ENCODE data around the gene CDH24.

Gene CDH24, protein sequence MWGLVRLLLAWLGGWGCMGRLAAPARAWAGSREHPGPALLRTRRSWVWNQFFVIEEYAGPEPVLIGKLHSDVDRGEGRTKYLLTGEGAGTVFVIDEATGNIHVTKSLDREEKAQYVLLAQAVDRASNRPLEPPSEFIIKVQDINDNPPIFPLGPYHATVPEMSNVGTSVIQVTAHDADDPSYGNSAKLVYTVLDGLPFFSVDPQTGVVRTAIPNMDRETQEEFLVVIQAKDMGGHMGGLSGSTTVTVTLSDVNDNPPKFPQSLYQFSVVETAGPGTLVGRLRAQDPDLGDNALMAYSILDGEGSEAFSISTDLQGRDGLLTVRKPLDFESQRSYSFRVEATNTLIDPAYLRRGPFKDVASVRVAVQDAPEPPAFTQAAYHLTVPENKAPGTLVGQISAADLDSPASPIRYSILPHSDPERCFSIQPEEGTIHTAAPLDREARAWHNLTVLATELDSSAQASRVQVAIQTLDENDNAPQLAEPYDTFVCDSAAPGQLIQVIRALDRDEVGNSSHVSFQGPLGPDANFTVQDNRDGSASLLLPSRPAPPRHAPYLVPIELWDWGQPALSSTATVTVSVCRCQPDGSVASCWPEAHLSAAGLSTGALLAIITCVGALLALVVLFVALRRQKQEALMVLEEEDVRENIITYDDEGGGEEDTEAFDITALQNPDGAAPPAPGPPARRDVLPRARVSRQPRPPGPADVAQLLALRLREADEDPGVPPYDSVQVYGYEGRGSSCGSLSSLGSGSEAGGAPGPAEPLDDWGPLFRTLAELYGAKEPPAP

DNA sequence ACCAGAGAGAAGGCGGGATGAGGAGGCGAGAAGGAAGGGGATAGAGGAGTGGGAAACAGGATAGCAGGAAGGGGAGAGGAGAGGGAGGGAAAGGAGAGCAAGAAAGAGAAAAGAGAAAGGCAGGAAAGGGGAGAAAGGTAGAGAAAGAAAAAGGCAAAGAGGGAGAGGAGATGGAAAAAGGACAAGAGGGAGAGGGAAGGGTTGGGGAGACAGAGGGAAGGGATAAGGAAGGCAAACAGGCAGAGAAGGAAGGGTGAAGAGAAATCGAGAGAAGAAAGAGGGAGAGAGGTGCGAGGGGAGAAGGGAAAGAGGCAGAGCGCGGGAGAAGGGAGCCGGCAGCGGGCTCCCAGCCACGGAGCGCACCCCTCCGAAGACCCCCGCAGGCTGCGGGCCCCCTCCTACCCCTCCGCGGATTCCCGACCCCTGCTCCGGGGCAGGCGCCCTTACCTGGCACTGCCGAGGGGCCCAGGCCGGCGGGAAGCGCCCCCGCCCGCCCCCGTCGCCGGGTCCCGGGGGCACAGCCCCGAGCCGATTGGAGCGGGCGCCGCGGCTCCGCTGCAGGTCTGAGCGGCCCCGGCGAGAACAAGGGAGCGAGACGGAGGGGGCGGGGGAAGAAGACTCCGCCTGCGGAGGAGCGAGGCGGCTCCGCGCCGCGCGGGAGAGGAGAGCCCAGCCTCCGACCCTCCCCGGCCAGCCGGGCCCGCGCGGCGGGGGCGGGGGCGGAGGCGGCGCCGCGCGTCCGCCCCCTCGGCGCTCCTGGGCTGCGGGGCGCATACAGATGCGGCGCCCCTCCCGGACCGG, at the start of gene CDH24:
Gene CDH24 (minus strand): TSS at position 565 of the 801 bp plus-strand sequence. CDS start 1,787 bp downstream, outside the sequence.
- peak; percentile 56 to 62 for DNase-seq

DNA sequence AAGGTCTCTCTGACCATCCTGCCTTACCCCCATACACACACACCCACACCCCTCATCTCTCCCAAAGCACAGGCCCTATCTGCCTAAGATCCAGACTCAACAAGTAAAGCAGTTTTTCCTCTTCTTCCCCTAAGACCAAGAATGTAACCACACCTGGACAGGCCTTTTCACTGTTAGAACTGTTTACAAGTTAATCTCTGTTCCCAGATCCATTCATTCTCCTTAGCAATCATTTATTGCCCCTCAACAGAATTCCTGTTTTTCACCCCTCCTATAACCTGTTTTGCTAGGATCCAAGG, 49.4 kb upstream of the CDH24 start:
- DNase-seq: no peak

DNA sequence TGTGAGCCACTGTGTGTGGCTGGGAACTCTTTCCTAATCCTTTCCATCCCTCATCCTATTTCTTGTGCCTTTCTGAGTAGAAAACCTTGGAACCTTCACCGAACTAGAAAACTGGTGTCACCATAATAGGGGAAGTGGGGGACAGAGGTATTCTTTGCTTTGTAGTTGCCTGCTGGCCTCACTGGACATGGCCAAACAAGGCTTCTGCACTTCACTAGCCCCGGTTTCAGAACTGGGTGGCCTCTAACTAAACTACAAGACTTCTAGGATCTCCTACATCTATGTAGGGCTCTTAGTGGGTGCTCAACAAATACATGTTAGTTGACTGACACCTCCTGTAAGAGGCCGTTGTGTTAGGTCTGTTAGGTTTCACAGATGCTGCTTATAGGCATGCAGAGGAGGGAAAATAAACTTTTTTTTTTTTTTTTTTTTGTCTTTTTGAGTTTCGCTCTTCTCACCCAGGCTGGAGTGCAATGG, 48.1 kb upstream of the CDH24 start:
- no peak for DNase-seq

DNA sequence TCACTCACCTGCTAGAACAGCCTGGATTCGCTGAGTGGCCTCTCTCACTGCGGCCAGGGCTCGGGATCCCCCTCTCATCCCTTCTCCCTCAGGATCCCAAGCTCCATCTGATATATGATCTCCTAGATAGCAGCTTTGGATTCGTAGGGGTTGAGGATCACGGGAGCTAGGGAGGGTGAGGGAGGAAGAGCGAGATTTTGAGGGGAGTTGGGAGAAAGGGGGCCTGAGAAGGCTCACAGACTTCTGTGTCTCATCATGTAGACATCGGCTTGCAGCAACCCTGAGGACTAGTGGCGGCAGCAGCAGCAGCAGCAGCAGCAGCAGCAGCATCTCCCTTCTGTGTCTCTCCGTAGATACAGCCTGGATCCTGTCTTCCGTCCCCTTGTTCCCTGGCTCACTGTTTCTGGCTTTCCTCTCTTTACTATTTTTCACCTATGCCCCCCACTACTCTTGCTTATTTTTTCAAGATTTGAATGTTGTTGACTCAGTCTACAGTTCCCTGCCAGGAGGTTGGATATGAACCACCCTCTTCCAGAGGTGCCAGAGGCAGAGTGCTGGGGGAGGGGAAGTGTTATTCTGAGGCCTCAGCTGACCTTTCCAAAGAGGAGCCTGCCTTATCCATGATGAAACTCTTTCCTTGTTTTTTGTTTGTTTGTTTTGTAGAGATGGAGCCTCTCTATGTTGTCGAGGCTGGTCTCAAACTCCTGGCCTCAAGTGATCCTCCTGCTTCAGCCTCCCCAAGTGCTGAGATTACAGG, 47.4 kb upstream of the CDH24 start, which contains the start of gene CIROP:
Gene CIROP (minus strand): TSS at position 399 of the 757 bp plus-strand sequence. CDS start 69 bp downstream, at position 330.
- no peak for DNase-seq

DNA sequence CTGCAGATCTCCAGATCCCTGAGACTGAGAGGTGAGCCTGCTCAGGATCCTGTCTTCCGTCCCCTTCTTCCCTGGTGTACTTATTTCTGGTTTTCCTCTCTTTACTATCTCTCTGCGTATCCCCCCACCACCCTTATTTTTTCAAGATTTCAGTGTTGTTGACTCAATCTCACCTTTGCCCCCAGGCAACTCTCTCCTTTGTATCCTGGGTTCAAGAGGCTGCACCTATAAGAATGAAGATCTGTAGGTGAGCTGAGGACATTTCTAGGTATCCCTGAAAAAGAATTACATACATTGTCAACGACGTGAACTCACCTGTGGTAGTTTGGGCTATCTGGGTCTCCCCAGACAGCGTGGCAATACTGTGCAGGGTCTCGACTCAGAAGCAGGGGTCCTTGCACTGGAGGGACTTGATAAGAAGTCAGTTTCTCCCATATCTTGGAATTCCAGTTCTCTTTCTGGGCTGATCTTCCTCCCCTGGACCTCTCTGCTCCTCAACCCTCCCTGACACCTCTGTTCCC, 46.8 kb upstream of the CDH24 start:
- no peak for DNase-seq

DNA sequence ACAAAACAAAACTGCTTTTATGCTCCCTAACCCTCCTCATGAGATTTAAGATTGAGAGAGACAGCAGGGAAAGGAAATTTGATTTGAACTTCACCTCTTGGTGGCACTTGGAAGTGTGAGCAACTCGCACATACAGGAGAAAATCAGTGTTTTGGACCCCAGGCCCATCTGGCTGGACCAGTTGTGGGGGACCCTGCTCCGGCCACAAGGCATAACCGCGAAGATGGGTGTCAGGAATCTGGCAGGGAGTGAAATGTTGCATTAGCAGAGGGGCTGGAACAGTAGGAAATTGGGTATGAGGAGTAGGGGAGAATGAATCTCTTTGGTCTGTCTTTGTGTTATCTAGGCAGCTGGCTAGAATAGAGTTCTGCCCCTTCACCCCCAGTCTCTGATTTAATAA, 46.3 kb upstream of the CDH24 start:
- DNase-seq: no peak

DNA sequence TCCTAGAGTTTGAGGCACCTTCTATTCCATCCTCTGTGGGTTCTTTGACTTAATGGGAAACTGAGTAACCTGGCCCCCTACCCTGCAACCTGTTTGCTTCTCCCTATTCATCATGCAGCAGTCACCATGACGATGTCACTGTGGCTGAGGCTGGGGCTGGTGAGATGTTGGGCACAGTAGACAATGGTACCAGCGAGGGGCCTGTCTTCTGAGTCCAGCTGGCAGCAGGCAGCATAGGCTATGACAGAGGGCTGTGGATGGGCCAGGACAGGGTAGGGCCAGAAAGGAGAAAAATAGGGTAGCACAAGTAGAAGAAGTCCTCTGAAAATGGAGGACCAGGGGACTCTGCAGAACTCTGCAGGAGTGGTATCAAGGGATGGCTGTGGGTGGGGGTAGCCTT, 45.5 kb upstream of the CDH24 start:
- no peak for DNase-seq

DNA sequence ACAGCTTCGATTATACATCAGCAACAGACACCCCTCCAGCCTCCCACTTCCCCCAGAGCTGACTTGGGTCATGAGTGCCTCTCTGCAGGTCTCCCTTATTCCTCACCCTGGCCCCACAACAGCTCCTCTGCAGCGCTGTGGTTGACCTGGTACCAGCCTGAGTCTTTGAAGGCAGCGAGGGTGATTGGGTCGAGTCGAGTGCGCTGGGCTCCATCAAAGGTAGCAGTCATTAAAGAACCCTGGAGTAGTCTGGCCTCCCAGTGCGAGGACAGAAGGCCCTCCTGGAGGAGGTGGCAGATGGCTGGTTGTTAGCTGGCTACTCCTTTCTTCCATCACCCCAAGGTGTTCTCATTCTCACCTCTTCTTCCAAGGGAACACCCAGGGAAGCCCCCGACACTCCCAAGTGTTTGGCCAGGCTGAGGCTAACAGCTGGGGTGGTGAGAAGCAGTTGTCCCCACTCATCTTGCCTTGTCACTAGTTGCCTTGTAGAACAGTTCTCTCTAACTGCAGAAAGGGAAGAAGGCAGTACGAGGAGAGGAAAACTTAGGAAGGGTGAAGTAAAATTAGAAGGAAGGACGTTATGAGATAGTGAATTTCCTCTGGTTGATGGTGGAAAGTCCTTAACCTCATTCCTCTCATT, 44.8 kb upstream of the CDH24 start:
- no peak for DNase-seq

DNA sequence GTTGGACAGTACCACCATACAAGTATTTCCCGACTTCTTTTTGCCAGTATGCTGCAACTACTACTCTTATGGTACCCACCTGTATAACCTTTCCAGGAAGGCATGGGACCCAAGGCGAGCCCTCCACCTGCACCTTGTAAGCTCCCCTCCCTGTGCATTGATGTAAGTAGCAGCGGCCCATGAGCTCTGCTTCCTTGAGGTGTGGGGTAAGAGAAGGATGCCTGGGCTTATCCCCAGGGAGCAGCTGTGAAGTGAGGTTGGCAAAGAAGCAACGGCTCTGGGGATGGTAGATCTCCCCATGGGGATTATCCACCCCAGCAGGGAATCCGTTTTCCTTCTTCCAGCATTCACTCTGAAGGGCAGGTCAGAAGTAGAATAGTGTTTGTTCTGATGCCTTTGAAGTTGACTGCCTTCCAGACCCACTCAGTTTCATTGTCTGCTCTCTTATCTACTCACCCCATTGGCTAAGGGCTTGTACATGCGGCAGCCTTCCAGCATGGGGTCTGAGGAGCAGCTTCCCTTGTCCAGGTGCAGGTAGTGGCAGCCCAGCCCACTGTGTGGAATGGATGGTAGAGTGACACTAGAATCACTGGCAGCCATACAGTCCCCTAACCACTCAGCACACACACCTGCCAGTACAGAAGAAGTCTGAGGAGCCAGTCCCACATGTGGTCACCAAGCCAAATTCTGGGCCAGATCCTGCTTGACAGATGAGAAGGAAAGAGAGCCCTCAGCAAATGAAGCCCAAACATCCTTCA, 44.1 kb upstream of the CDH24 start:
- DNase-seq: no peak

DNA sequence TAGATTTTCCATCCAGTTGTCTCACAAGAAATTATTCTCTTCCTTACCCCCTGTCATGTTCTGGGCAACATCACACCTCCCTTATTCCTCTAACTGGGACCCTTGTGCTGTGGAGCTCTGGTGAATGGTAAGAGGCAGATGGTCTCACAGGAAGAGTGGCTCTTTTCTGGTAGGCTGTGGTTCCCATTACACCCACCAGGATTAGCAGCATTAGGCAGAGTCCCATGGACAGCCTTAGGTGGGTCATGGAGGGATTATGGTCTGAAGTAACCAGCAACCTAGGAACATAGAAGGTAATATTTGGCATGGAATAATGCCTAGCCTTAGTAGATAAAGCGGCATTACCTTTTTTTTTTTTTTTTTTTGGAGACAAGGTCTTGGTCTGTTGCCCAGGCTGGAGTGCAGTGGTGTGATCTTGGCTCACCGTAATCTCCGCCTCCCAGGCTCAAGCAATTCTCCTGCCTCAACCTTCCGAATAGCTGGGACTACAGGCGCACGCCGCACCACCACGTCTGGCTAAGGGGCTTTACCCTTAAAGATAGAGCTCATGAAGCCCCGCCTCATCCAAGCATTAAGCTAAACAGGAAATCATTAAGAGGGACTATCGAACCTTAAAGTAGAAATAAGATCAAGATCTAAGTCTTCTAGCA, 42.0 kb upstream of the CDH24 start:
- no peak for DNase-seq

DNA sequence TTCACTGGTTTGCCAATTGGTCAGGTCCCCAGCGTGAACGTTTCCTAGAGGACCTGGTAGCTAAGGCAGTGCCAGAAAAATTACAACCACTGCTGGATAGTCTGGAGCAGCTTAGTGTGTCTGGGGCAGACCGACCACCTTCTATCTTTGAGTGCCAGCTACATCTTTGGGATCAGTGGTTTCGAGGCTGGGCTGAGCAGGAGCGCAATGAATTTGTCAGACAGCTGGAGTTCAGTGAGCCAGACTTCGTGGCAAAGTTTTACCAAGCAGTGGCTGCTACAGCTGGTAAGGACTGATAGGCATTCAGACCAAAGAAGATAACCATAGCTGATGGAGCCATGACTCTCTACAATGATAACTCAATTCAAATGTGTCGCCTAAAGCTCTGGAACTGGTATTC, 40.5 kb upstream of the CDH24 start:
- DNase-seq: no peak

DNA sequence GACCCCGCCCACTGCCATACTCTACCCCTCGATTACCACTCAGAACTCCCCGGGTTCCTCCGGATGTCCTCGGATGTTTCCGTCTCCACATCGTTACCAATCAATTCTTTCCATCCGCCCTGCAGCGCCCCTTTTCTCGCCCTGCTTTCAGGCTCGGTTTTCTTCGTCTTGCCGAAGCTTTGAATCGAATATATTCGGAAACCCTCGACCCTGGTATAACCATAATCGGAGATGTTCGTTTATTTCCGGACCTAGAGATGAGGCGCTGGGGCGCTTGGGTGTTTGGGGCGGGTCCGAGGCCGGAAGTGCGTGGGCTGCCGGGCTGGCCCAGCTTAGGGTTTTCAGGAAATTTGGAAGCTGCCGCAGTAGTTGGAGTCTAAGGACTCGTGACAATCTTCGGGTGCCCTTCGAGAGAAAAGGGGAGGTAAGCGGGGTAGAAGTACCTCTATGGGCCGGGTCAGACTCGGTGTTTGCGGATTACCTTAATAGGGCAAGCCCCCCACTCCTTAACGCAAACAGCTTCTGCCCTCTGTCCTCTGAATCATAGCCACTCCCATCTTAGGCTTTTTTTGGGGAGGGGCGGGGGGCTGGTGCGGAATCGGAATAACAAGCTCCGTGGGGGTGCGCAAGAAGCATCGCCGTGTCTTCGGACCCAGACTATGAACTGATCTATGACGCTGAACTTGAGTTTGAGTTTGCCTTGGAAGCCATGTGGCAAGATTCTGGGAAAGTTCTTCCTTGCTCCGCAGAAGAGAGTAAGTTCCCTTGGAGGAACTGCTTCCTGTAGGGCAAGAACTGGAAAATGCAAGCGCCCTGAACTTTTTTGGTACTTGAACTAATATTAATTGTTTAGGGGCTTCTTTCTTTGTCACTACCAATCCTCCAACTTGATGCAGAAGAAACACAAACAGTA, 38.1 kb upstream of the CDH24 start, which contains the start of gene C14orf119:
Gene C14orf119 (plus strand): TSS at position 310 of the 913 bp plus-strand sequence. CDS start 2,154 bp downstream, outside the sequence.
- DNase-seq: peak; percentile 99

DNA sequence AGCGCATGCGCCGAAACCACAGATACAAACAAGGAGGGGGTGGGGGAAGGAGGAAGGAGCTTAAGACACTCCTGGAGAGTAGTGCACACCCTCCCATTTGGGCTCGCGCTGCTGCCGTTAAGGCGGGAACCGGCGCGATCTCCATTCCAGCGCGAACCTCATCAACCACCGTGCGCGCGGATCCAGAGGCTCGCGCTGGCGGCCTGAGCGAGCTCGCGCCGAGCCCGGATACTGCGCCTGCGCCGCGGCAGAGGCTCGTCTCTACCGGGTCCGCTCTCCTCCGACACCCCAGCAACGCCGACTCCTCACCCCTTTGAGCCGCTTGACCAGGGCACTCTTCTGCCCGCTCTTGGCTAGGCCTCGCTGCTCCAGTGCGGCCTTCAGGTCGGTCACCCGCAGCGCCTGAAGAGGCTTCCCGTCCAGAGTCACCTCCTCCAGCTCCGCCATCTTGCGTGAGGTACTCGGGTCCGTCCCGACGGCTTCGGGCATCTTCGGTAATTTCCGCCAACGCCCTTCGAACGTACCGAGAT, 37.4 kb upstream of the CDH24 start, which contains the start of gene ACIN1:
Gene ACIN1 (minus strand): TSS at position 471 of the 530 bp plus-strand sequence. CDS start 24 bp downstream, at position 447.
- DNase-seq: peak in 1 of 2 experiments; percentile 60

DNA sequence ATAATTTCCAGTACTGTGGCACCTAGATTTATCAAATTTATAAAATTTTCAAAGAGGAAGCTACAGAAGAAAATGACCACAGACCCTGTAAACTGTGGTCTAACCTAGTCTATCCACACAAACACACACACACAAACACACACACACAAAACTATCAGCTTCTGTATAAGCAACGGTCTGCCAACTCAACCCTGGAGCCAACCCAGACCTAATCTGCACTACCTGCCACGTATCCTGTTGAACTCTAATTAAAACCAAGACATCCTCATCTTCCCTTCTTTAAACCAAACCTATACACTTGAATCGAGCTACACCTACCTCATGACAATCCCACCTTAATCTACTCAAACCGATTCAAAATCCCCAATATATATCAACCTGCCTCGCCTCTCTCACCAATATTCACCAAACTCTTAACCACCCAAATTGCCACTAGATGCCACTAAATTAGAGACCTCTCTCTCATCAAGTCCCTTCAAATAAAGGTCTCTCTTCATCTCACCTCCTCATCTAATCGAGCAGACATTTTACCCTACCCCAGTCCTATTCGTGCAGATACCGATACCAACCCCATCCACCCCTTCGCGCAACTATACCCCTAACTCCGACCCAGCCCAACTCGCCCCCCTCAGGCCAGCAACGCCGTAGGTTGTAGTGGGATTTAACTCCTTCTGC, 36.8 kb upstream of the CDH24 start:
- peak in 1 of 2 experiments; percentile 66 for DNase-seq

DNA sequence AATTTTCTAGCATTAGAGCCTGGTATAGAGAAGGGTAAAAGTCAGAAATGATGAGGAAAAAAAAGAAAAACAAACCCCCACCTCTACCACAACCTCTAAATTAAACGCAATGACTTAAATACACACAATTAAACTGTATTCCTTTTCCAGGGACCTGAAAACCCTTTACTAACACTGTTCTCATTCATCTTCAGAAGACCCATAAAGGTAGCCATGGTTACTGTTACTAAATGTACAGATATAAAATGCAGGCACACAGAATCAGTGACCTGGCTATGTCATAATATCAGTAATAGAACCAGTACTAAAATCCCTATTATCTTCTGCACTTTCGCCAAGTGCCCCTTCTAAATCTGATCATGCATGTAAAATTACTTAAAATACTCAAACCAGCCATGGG, 36.2 kb upstream of the CDH24 start:
- DNase-seq: no peak

DNA sequence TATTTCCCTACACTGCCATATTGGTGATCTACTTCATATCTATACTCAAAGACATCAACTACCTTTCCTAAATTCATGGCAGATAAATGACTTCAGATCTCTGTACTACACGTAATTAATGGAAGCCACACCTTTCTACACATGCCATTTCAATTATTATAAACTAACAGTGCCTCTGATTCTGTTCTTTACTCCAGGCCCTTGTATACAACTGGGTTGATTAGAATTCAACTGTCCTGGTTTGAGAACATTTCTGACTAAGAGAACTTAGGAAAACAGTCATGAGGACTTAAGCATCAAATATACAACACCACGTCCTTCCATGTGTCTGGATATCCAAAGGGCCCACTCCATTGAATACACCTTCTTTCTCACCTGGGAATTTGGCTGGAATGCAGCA, 35.8 kb upstream of the CDH24 start:
- DNase-seq: no peak

DNA sequence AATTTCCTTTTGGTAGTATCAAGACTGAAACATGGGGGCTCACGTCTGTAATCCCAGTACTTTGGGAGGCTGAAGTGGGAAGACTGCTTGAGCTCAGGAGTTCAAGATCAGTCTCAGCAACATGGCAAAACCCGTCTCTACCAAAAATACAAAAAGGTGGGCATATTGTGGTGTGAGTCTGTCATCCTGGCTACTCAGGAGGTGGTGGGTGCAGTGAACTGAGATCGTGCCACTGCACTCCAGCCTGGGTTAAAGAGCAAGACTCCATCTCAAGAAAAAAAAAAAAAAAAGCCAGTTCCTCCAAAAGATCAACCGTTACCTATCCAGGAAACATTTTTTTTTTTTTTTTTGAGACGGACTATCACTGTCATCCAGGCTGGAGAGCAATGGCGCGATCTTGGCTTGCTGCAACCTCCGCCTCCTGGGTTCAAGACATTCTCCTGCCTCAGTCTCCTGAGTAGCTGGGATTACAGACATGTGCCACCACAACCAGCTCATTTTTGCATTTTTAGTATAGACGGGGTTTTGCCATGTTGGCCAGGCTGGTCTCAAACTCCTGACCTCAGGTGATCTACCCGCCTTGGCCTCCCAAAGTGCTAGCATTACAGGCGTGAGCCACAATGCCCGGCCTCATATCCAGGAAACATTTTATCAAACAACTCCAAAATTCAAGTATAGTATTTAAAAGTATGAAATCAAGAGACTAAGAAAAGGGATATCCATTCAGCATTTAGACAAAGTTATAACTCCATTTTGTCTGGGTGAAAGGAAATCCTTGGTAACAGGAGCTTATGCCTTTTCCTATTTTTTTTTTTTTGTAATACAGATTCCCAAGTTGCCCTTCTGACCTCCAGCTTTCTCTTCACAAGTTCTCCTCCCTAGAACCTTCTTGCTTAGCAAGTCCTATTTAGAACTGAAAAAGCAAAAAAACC, 34.2 kb upstream of the CDH24 start:
- DNase-seq: no peak
